Esophagus muscularis mucosa (tissue), 4 donors: ENCODE results near the gene RAP2A. TPM values are rescaled to one million over a fixed set of nuclear protein-coding genes. Genes with fewer than 3 reads are reported as not detected.
A peak's percentile ranks its signal among the peaks of the same experiment; 100 is the strongest.

Experiments
- DNase-seq: peaks from one replicate; pipeline ENCODE4 v3.0.0-alpha.2; 2017; ENCODE audit errors: extremely low spot score
- H3K27ac ChIP-seq, 4 donors: fragments of 200-600 bp; sonication (generic); replicated peaks in 1 of 4; 1 replicate in 3 of 4; 2 replicates in 1 of 4; pipeline ENCODE4 v1.5.1; 2016 to 2019; ENCODE audit warnings: mild to moderate bottlenecking in 1 of 4
- H3K27me3 ChIP-seq, 4 donors: fragments of 200-600 bp; sonication (generic); one replicate each; pipeline versions ENCODE4 v1.5.1 to v1.6.0; 2016 to 2019
- H3K36me3 ChIP-seq, 4 donors: fragments of 200-600 bp; sonication (generic); one replicate each; pipeline ENCODE4 v1.5.1; 2016 to 2019
- H3K4me1 ChIP-seq, 4 donors: fragments of 200-600 bp; sonication (generic); one replicate each; pipeline ENCODE4 v1.5.1; 2016 to 2019
- H3K4me3 ChIP-seq, 4 donors: fragments of 200-600 bp; sonication (generic); 1 replicate in 2 of 4; 2 replicates in 2 of 4; pipeline ENCODE4 v1.5.1; 2016 to 2019; ENCODE audit warnings: mild to moderate bottlenecking in 4 of 4, moderate library complexity in 1 of 4
- H3K9me3 ChIP-seq, 4 donors: fragments of 200-600 bp; sonication (generic); 1 replicate in 3 of 4; 2 replicates in 1 of 4; pipeline ENCODE4 v1.5.1; 2016 to 2019
- EP300 ChIP-seq: sonication (generic); formaldehyde crosslinking; IDR thresholded peaks from one replicate; pipeline ENCODE4 v1.6.1; 2017; ENCODE audit warnings: antibody characterized with exemption
- POLR2A ChIP-seq: fragments of 450-650 bp; IDR thresholded peaks from one replicate; pipeline ENCODE4 v1.6.1; 2017; ENCODE audit warnings: antibody characterized with exemption, moderate library complexity, mild to moderate bottlenecking, low read depth
- POLR2AphosphoS5 ChIP-seq, 2 donors: sonication (generic); formaldehyde crosslinking; IDR thresholded peaks; one replicate each; pipeline ENCODE4 v1.6.1; 2017; ENCODE audit warnings: antibody characterized with exemption in 2 of 2
- WGBS: methylation state at CpG from one replicate; pipeline ENCODE4 v1.1.5; 2018; 5-methylcytosine and 5-hydroxymethylcytosine counted together
- intact Hi-C: fragments of 100-400 bp; cut with DNase I; formaldehyde crosslinking; loops from one replicate; pipeline ENCODE4 v1.15.1; 2023
- total RNA-seq, 4 donors: library from RNA; depleted of rRNA; stranded (reverse); fragments of >200 nt; gene quantifications; one replicate each; pipeline versions ENCODE4 v1.1.0 to v1.2.1, GENCODE V29; 2016
- TF ChIP-seq, protein P1 (sequence below), 3 experiments: fragments of 200-600 bp in 2 of 3; fragments of 450-650 bp in 1 of 3; sonication (generic) in 2 of 3; IDR thresholded peaks; one replicate each; pipeline ENCODE4 v1.5.1; 2017 to 2019; ENCODE audit warnings: antibody characterized with exemption in 3 of 3, mild to moderate bottlenecking in 2 of 3, moderate library complexity in 1 of 3

Gene RAP2A
- total RNA-seq, 4 donors from 2014 or later, result 24.1 to 27.8 (median 26.0) TPM

DNA sequence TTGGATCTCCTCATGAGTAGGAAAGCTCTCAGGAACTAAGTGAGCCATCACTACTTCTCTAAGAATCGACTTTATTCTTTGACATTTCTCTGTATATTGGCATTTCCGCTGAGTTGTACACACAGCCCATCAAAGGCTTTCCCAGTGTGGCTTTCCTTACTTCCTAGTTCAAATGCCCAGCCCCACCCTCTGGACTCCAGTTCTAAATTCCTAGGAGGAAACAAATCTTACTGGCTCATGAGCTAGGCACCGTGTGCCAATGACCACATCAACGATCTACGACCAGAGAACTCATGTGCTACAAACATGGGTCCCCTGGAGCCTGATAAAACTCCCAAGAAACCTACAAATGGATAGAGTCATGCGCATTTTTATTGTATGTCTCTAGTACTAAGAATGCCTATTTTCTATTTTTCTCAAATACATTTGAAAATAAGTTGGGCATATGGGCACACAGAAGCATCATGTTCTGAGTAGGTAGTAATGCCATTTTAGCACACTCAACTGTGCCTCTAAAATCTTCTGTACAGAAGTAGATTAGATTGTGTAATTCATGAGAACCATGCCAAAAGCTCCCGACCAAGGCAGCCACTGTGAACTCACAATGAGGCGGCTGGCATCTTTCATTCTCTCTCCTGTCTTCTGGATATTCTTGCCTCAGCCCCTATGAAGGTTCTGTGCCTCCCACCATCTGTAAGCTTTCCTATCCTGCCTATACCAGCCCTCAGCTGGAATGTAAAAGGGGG, 10.5 kb upstream of the RAP2A start:
- no peaks in the 10 kb centered on the region for H3K36me3 ChIP-seq
- intact Hi-C loops, result no loop called here
- no peaks in the 10 kb centered on the region for H3K9me3 ChIP-seq
- no peak overlapping the region for H3K4me3 ChIP-seq
- no peak for TF ChIP-seq EP300
- no peak for TF ChIP-seq POLR2AphosphoS5 (IDR thresholded peaks at IDR 0.05)
- TF ChIP-seq, protein P1, sequence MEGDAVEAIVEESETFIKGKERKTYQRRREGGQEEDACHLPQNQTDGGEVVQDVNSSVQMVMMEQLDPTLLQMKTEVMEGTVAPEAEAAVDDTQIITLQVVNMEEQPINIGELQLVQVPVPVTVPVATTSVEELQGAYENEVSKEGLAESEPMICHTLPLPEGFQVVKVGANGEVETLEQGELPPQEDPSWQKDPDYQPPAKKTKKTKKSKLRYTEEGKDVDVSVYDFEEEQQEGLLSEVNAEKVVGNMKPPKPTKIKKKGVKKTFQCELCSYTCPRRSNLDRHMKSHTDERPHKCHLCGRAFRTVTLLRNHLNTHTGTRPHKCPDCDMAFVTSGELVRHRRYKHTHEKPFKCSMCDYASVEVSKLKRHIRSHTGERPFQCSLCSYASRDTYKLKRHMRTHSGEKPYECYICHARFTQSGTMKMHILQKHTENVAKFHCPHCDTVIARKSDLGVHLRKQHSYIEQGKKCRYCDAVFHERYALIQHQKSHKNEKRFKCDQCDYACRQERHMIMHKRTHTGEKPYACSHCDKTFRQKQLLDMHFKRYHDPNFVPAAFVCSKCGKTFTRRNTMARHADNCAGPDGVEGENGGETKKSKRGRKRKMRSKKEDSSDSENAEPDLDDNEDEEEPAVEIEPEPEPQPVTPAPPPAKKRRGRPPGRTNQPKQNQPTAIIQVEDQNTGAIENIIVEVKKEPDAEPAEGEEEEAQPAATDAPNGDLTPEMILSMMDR (IDR thresholded peaks at IDR 0.05), result no peak
- TF ChIP-seq POLR2A, result no peak
- H3K4me1 ChIP-seq, result no peaks in the 10 kb centered on the region
- WGBS, result 85% methylated on average over 8 of the region's 8 CpGs
- no peak overlapping the region for H3K27ac ChIP-seq
- DNase-seq, result no peak
- no peaks in the 10 kb centered on the region for H3K27me3 ChIP-seq

DNA sequence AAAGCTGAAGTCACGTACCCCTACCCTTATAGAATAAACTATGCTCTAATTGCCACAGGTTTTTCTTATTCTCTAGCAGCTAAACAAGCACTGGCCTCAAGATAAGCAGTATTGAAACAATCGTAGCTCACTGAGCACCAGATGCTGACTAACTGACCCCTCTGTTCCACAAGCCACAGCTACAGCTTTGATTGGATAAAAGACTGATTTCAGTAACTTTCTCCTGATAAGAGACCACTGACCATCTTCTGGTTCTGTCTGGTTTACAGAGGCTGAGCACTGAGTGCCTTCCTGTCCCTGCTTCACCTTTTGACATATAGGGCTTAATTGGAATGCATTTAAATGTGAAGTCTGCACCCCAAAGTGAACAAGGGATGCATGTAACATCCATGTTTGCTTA, 8.4 kb upstream of the RAP2A start:
- Histone ChIP-seq H3K9me3 (no peaks in the 10 kb centered on the region), H3K4me1 (peaks cover 0 to 4% (median 2%) of the 10 kb centered on the region in 4 donors), H3K27me3 (no peaks in the 10 kb centered on the region), H3K27ac (no peak overlapping the region), H3K4me3 (no peak overlapping the region), H3K36me3 (no peaks in the 10 kb centered on the region)
- no peak for DNase-seq
- intact Hi-C loops, result no loop called here
- WGBS, result 86% methylated on average over 2 of the region's 2 CpGs
- TF ChIP-seq POLR2A, result no peak
- TF ChIP-seq, protein P1 (IDR thresholded peaks at IDR 0.05), result no peak
- no peak for TF ChIP-seq POLR2AphosphoS5 (IDR thresholded peaks at IDR 0.05)
- TF ChIP-seq EP300, result no peak

GRCh38 chr13:97426695-97427094, 7.3 kb upstream of the RAP2A start:
- intact Hi-C loops, result no loop called here
- Histone ChIP-seq H3K27me3 (no peaks in the 10 kb centered on the region), H3K4me1 (peaks cover 0 to 6% (median 2%) of the 10 kb centered on the region in 4 donors), H3K4me3 (no peak overlapping the region), H3K9me3 (no peaks in the 10 kb centered on the region), H3K27ac (no peak overlapping the region), H3K36me3 (no peaks in the 10 kb centered on the region)
- DNase-seq, result no peak
- TF ChIP-seq, protein P1 (IDR thresholded peaks at IDR 0.05), result no peak
- no peak for TF ChIP-seq POLR2AphosphoS5 (IDR thresholded peaks at IDR 0.05)
- TF ChIP-seq POLR2A, result no peak
- TF ChIP-seq EP300, result no peak
- WGBS, result 92% methylated on average over 3 of the region's 3 CpGs

DNA sequence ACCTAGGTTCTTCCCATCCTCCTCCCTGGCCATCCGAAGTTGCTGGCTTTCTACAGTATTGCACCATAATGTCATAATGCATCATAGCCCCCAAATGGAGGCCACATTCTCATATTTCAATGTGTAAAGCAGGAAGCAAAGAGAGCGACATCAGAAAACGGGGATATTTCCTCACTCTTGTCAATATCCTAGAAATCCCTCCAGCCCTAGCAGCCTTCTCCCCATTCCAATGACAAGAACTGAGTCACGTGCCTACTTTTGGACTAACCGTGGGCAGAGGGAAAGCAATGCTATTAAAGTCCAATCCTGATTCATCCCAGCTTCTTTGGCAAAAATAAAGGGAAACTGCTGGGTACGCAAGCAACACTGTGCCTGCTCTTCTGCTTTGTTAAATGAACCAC, 4.3 kb upstream of the RAP2A start:
- Histone ChIP-seq H3K9me3 (no peaks in the 10 kb centered on the region), H3K4me1 (peaks cover 6 to 14% (median 8%) of the 10 kb centered on the region in 4 donors), H3K36me3 (no peaks in the 10 kb centered on the region), H3K4me3 (peak overlapping the region; percentile 3 to 36 (median 15)), H3K27me3 (no peaks in the 10 kb centered on the region), H3K27ac (peak overlapping the region in 3 of 4 donors; percentile 28 to 44 (median 32))
- 59% methylated on average over 6 of the region's 6 CpGs for WGBS
- peak; percentile 15 to 19 for TF ChIP-seq POLR2AphosphoS5 (IDR thresholded peaks at IDR 0.05)
- TF ChIP-seq EP300, result no peak
- no peak for DNase-seq
- intact Hi-C loops, result loop anchor here (5.0 to 10.0 kb wide), 2 partner anchors 205 to 307 kb away; partner anchors contain the start of gene MBNL2

- Histone ChIP-seq H3K36me3 (no peaks in the 10 kb centered on the region), H3K4me1 (peaks cover 6 to 20% (median 12%) of the 10 kb centered on the region in 4 donors), H3K27ac (peak overlapping the region in 2 of 4 donors; percentile 28 to 44), H3K27me3 (no peaks in the 10 kb centered on the region), H3K4me3 (no peak overlapping the region), H3K9me3 (no peaks in the 10 kb centered on the region)
- DNase-seq, result no peak
- intact Hi-C loops, result loop anchor here (5.0 to 10.0 kb wide), 2 partner anchors 205 to 308 kb away; partner anchors contain the start of gene MBNL2
- TF ChIP-seq EP300, result no peak
- TF ChIP-seq POLR2A, result no peak
- TF ChIP-seq, protein P1 (IDR thresholded peaks at IDR 0.05), result no peak
- no peak for TF ChIP-seq POLR2AphosphoS5 (IDR thresholded peaks at IDR 0.05)
- WGBS, result 74% methylated on average over 4 of the region's 4 CpGs
Observed at GRCh38 chr13:97430296-97430695, 3.7 kb upstream of the RAP2A start.
